NCI-H226 (cell line): ENCODE results near the gene TMEM214.

Experiments
- DNase-seq: peaks from one replicate; pipeline ENCODE4 v3.0.0-alpha.2; 2015

TMEM214 gene

DNA sequence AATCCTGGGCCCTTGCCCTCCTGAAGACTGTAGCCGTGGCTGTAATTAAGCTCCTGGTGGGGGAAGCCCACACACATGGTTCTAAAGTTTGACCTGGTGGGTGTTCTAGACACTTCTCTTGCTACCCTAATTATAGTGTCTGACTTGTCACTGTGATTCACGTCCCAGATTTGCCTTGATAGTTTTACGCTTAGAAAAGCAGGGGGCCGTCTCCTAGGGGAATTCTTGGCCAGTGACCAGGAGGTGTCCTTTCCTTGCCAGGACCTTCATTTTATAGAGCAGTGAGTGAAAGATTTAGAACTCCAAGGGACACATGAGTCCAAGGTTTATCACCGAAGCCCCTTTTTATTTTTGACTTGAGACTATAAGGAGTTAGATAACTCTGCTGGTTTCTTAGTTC lies 9.0 kb downstream of the TMEM214 start:
- no peak for DNase-seq

DNA sequence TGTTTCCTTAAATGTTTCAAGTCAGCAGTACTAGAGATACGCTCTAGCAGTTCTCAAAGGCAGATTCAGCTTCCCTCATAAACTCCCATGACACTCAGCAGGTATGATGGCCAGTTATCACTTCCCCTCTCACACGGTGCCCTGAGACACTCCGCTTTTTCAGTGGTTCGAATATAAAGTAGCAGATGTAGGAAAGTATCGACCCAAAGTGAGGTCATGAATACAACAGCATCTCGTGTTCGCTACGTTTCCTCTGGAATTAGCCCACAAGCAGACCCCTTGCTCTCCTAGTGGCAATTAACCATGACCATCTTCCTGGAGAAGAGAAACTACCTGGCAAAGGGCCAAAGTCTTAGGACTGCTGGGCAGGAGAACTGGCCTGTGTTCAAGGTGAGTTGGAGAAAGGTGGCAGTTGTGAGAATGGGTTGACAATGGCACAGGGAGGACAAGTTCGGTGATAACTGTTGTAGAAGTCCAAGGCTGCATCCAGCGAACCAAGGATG lies 9.4 kb downstream of the TMEM214 start:
- no peak for DNase-seq

DNA sequence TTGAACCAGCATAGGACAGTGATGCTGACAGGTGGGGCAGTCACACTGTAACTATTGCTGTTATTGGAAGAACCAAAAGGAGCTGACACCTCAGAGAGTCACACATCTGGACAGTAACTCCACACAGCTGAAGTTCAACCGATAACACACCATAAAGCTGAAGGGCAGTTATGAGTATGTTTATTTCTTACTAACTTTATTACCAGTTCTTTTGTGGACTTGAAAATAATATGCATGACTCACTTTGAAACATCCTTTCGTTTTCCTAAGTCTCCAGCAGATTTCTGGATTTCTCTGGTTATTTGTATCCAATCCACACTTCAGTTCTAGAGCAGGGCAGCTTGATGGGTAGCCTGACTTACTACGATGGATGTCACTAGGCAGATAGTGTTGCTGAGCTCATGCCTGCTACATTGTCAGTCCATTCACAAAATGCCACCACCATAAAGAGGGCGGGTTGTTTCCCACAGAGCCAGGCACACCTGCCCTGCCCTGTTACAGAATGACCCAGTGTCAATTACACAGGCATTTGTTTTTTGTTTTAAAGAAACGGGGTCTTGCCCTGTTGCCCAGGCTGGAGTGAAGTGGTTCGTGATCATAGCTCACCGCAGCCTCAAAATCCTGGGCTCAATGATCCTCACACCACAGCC lies 10.3 kb downstream of the TMEM214 start:
- no peak for DNase-seq

DNA sequence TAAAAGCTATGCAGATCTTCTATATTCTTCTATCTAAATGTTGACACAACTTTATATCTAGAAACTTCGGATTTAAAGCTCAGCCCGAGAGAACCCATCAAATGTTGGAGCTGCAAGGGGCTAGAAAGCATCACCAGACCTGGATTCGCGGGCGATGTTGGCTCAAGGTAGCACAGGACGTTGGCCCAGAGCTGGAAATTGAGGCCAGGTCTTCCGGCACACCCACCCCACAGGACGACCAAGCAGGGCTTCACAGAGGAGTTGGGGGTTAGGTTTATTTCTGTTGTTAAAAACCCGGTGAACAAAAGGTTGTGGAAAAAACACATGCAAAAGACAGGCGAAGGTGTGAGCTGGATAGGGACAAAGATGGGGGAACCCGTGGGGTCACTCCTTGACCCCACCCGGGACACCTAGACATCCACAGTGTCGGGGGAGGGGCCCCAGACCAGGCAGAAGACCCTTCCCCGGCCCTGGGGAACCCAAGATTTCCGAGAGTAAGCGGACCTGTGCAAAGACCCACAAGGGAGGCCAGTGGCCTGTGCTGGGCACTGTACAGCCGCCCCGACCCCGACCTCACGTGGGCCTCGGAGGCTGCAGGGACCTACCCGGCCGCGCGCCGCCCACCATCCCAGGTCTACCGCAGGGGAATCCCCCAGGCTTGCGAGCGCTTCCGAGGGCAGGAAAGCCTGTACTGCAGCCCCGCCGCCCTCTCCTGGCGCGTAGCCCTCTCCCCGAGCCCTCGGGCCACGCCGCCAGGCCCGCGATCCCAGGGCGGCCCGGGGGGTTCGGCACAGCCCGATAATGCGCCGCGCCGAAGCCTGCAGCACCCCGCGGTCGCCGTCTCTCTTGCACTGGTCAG lies 16.9 kb downstream of the TMEM214 start:
- DNase-seq = no peak

DNA sequence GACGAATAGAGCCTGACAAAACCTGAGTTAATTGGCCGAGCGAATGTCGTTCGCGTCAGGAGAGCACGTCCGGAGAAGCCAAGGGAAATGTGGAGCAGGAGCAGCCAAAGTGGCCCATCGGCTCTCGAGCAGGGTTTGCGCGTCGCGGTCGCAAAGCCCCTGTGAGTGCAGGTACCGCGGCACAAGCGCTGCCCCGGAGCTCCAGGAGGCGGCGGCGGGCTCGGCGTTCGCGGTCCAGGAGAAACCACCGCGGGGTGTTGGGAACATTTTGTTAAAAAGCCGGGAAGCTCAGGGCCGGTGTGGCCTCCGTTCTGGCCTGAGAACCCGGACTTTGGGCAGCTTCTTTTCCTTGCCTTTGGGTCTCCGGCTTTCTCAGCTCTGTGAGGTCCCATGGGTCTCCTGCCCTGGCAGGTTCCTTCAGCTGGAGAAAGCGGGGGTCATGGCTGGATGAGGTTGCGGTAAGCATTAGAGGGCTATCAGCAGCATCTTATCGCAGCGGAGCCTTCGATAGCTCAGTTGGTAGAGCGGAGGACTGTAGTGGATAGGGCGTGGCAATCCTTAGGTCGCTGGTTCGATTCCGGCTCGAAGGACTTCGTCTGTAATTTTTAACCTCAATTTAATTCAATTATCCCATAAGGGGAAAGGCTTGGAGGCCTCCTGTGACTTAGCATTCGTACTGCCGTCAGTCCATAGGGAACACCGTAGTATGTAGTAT lies 17.7 kb downstream of the TMEM214 start:
- peak; percentile 84 for DNase-seq

DNA sequence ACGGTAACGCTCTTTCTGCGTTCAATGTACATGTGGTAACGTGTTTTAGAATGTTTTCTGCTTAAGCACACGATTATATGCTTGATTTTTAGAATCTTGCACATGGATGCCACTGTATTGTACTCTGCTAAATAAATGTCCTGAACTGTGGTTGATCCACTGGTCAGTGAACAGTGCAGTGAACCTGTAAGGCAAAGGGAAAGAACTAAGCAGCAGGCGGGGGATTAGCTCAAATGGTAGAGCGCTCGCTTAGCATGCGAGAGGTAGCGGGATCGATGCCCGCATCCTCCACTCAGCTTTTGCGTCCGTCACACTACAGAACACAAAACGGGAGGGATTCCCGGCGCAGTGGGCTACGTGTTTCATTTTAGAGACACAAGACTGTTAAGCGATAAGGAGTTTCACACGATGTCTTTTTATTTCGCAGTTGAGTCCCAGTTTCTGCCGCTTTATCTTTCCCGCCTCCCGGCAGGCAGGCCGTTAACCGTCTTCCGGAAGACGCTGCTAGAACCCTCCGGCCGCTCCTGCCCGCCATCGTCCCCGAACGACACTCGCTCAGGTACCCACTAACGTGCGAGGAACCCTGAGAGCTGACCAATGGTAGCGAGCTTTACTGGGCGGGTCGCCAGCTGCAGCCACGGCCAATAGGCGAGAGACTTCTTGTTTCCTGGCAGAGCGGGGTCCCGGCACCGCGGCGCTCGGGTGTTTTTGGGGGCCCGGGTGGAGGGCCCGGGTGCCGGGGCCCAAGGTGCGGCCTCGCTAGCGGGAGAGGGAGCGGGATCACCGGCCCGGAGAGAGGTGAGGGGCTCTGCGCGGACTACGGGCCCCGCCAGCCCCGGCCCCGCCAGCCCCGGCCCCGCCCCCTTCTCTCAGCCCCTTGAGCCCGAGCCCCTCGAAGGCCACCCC lies 18.5 kb downstream of the TMEM214 start, which contains the start of gene AGBL5:
AGBL5 (plus strand) TSS at position 673 of the 906 bp plus-strand sequence. CDS start 1,291 bp downstream, outside the sequence.
- peak; percentile 85 for DNase-seq

DNA sequence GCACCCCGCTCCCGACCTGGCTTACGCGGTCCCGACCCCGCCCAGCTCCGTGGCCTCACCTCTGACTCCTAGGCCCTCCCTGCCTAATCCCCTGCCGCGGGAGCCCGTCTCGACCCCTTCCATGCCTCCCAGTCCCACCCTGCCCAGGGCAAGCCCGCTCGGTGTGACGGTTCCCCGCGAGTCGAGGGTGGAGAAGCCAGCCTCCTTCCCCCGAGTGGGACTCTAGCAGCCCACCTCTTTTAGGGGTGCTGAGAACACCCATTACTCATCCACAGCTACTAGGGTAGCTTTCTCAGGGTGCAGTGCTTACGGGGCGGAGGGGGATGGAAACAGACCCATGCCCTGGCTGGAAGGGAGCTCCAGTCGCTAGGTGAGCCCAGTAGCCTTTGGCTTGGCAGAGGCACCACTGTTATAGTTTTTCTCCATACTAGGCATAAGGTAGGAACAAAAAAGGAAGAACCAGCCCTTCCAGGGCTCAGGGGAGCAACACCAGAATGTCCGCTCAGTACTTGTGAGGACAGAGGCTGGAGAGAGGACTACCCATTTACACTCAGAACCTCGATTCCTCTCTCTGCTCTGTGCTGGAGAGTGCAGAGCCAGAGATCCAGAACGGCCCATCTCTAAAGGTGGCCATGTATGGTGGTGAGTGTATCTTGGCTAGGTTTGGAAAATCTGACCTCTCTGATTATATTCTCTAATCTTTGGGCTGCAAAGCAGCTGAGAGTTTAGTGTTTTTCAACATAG lies 19.3 kb downstream of the TMEM214 start:
- no peak for DNase-seq

DNA sequence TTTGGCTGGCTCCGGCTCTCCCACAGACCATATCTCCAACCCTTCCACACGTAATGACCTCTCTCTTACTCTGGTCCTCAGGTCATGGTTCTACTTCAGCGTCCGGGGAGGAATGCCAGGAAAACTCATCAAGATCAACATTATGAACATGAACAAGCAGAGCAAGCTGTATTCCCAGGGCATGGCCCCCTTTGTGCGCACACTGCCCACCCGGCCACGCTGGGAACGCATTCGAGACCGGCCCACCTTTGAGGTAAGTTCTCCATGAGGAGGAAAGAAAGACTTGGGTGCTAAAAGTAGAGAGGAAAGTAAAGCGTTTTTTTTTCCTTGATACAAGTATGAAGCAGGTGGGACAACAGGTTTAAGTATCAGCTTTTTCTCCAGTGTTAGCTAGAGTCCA lies 20.6 kb downstream of the TMEM214 start:
- DNase-seq = no peak

DNA sequence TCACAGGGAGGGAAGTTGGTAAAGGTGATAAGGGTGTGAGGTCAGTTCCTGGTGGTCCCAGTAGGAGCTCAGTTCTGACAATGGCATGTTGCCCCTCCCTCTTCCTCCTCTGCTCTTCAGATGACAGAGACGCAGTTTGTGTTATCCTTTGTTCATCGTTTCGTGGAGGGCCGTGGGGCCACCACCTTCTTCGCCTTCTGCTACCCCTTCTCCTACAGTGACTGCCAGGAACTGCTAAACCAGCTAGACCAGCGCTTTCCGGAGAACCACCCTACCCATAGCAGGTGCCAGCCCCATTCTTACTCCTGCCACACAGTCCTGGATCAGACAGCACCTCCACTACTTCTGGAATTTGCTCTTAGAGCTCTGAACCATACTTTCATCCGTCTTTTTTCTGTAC lies 21.0 kb downstream of the TMEM214 start:
- DNase-seq = no peak

DNA sequence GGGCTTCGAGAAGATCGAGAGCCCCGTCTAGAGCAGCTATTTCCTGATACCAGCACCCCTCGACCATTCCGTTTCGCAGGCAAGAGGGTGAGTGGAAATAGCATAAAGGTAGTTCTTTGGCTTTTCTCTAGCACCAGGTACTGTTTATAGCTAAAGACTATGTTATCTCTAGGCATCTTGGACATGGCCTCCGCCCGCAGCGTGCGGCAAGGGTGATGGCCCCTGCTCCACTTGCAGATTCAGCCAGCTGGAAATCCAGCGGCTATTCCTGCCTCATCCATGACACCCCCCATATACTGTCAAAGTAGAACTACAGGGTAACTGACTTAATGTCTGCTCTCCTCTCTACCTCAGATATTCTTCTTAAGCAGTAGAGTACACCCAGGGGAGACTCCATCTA lies 22.0 kb downstream of the TMEM214 start:
- no peak for DNase-seq

DNA sequence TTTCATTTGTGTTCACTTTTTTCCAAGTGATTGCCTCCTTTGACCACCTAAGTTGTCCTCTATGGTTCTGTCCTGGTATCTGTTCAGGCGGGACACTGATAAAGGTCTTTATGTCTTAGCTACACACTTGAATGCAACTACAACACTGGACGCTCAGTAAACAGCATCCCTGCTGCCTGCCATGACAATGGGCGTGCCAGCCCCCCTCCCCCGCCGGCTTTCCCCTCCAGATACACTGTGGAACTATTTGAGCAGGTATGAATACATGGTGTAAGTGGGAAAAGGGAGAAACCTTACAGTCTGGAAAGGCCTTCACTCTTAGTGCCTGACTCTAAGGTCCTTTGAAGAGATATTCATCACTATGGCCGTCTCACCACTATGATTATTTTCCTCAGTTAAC lies 24.4 kb downstream of the TMEM214 start:
- DNase-seq = no peak

DNA sequence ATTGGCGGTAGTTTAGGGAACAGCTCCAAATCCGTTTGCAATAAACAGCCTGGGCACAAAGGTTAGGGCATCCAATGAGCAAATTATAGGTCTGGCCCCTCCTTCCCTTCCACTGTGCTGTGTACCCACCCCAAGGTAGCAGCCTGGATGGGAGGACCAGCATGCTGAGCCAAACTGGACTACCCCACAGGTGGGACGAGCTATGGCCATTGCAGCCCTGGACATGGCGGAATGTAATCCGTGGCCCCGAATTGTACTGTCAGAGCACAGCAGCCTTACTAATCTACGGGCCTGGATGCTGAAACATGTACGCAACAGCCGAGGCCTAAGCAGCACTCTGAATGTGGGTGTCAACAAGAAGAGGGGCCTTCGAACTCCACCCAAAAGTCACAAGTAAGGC lies 25.4 kb downstream of the TMEM214 start:
- no peak for DNase-seq

DNA sequence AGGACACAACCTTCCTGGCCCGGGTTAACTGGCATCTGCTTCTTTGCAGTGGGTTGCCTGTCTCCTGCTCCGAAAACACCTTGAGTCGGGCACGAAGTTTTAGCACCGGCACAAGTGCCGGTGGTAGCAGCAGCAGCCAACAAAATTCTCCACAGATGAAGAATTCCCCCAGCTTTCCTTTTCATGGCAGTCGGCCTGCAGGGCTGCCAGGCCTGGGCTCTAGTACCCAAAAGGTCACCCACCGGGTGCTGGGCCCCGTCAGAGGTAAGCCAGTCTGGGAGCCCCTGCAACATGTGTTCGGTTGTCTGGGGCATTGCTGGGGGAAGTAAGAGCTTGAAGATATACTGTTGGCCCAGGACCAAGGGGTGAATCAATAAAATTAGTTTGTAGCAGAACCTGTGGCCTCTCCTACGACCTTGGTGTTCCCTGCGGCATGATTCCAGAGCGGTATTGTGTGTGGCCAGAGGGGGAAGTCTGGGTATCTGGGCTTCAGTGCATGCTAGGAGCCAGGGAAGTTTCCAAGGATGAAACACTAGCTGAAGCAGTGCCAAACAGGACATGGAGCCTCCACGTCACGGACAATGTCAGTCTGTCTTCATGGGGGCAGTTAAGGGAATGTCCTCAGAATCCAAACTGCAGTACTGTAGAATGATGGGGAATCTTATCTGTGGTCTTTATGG lies 26.5 kb downstream of the TMEM214 start:
- no peak for DNase-seq

DNA sequence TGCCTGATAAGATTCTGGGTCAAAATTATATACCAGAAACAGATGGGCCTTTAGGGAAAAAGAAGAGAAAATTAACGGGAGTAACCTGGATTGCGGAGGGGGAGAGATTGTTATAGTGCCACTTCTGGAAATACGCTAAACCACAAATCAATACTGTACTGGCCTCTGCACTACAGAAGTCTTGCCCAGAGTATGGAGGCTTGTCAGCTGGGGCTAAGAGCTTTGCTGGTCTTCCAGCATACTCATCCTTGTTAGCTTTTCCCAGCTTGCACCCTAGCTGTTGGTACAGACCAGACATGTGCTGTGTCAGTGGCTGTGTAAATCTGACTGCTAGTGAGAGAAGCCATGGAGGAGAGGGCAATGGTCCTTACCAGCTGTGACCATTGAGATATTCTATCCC lies 27.6 kb downstream of the TMEM214 start:
- DNase-seq = no peak

DNA sequence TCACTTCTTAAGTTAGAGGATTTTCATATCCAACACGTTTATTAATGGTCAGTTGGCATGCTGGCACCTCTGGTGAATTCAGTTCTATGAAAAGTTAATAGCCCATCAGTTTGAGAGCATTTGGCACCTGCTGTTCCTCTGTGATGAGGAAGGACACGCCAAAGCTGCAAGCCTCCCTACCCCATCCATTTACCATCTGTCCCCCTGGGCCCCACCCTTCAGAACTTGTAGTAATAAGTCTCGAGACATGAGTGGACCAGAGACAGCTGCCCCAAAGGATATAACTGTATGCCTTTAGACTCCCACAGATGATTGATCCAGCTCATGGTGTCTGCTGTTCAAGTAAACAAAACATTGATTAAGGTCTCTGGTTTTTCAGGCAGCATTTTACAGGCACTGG lies 32.4 kb downstream of the TMEM214 start:
- no peak for DNase-seq

DNA sequence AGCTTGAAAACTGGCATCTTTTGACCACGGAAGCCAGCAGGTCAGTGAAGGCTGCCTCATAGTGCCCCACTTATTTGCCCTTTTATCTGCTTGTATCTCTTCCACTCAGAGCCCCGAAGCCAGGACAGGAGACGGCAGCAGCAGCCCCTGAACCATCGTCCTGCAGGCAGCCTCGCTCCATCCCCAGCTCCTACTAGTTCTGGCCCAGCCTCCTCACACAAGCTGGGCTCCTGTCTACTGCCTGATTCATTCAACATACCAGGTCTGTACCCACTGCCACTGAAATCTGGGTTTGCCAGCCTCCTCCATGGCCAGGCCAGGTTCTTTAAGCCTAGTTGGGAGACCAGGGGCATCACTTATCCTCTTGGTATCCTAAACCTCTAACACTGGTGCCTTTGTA lies 34.6 kb downstream of the TMEM214 start:
- no peak for DNase-seq

DNA sequence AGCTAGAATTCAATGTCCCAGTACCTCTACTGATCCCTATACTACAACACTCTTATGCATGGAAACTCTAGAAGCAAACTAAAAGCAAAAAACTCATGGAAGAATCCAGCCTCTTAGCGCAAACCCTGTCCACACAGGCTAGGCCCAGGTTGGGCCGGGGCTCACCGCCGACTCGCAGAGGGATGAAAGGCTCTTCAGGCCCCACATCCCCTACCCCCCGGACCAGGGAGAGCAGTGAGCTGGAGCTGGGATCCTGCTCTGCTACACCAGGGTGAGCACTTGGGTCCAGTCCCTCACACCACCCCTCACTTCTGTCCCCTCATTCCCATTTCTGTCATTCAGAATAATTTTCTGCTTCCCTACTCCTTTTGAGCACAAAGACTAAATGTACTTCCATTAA lies 36.7 kb downstream of the TMEM214 start:
- no peak for DNase-seq

DNA sequence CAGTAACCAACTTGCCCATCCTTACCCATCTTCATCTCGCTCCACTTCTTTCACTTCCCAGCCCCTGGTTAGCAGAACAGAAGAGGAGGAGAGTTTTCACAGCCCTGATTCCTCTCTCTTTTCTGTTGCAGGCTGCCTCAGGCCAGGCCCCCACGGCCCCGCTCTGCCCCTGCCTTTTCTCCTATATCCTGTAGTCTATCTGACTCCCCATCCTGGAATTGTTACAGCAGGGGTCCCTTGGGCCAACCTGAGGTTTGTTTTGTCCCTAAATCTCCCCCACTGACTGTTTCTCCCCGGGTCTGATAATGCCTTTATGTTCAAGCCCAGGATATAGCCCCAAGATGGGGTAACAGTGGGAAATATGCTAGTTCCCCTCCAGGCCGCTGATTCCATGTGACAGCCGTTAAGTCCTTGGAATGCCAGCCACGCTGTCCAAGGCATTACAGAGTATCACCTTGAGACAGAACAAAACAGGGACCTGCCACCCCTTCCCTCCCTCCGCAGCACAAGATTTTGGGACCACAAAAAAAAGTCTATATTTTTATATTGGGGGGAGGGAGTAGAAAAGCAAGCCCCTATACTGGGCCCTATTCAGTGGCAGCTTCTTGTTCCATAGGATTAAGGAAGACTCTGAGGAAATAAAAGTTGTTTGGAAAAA lies 37.3 kb downstream of the TMEM214 start:
- no peak for DNase-seq

DNA sequence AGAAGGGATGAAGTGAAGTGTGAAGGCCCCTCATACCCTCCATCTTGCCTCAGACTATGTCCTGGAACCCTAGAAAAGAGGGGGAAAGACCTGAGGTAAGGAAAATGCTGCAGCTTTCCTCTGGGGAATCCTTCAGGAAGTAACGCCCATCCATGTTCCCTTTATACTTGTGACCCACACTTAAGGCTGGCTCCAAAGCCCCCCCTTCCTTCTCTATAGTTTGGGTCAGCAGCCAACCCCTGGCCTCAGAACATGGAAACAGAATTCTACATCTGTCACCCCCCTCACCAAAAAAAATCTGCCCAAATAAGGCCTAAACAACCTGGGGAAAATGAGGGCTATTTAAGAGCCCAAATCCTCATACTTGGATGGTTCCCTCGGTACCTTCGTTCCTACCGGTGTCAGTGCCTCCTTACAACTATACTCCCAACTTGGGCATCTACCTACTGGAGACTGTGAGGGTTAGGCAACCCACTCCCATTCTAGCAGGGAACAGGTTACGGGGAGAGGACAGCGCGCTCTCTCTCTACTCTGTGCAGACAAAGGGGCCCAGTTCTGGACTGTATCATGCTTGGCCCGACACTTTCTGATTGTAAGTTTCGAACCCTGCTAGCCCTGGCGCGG lies 38.0 kb downstream of the TMEM214 start:
- no peak for DNase-seq
